H54 (cell line): ENCODE data around the gene TOP1.
A peak's percentile ranks its signal among the peaks of the same experiment; 100 is the strongest.

ENCODE experiments used
- DNase-seq: peaks from one replicate; pipeline ENCODE4 v3.0.0; 2011; ENCODE audit warnings: low spot score, mixed read lengths; ENCODE audit not compliant: insufficient read length
- FAIRE-seq: peaks from 3 replicates; lab custom pipeline; 2011; peaks lifted over from hg19 to GRCh38; lab: Jason Lieb, UNC
- POLR2A ChIP-seq: IDR thresholded peaks from 2 replicates; pipeline ENCODE4 v1.6.1; 2011; ENCODE audit warnings: low read depth, mild to moderate bottlenecking, low read length

The TOP1 gene

DNA sequence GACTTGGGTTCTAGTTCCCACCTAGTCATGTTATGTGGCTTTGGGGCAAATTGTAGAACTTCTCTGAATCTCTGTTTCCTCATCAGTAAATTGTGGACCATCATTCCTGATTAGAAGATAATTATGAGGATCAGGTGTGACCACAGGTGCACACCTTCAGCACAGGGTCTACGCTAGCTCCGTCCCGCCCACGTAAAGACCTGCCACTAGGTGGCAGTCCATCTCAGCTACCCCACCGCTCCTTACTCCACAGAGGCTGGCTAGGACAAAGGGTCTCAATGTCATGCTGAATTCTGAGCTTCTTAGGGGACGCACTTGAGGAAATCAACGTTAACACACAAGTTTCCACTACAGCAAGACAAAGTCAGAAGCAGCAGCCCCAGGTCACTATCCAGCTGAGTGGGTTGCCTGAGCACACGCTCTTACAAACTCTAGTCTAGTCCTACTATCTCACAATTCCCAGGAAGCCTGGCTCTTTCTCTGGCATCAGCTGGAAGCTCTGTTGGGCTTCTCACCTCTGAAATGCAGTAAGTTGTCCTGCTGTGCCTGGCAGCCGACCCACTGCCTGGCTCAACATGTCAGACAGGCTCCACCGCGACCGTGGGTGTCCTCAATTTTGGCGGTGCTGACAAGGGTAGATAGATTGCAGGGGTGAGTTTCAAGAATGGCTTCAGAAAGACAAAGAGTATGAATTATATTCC, 106.7 kb downstream of the TOP1 start:
- FAIRE-seq (no peak), DNase-seq (no peak)
- TF ChIP-seq POLR2A = no peak

DNA sequence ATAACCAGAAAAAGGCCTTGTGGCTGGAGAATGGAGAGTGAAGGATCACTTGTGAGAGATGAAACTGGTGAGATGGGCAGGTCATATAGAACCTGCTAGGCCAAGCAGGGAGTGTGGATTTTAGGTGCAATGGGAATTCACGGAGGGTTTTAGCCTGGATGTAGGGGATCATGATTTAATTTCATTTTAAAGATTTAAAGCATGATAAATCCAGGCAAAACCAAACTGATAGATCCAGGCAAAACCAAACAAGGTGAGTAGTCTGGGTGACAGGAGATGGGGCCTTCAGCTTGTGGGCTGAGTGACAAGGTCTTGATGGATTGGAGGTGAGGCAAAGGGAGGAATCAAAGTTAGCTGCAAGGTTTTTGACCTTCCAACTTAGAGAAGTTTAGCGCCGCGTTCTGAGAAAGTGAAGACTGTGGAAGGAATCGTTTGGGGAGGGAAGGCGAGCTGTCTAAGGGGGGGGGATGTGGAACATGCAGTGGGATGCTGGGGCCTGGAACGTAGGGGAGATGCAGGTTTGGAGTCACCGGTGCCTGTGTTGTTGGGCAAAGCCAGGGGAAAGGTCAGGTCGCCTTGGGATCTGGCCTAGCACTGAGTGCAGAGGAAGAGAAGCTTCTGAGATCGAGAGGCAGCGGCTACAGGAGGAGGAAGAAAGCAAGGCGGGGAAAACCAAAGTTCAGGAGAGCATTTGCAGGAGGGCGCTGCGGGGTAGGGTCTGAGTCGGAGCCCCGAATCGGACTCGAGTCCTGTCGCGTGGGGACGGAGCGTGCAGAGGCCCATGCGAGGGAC, 107.5 kb downstream of the TOP1 start:
- DNase-seq = no peak
- no peak for FAIRE-seq
- no peak for TF ChIP-seq POLR2A

DNA sequence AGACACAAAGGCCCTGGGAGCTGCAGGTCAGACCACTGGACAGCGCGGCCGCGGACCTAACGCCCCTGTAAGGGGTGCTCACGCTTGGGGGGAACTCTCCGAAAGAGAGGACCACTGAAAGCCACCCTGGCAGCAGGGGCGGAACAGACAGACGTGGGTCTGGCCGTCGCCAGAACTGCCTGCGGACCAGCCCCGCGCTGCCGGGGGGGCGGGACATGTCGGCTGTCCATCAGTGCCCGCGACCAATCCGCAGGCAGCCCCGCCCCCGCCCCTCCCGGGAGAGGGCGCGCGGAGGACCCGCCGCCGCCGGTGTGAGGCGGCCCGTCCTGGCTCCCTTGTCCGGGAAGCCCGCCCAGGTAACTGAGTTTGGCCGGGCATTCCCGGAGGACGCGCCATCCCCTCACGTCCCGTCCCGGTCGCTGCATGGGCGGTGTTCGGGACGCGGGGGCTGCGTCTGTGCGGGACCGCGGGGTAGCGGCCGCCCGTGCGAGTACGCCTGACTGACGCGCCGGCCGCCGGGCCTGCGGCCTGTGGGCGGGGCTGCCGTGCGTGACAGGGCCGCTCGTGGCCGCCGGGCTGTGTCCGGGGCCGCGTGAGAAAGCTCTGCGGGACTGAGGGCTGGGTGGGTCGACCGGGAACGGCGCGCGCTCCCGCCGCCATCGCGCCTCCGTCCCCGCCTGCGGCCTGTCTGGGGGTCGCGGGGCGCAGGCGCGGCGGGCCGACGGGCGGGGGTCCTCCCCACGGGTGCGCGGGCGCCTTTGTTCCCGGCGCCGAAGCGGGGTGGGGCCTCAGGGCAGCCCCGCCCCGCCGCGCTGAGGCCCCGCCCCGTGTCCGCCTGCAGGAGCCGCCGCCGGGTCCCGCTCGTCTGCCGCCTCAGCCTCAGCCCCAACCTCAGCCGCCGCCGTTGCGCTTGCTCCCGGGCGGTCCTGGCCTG, 108.3 kb downstream of the TOP1 start, which contains the start of gene PLCG1:
Gene PLCG1 (plus strand): TSS at position 864 of the 934 bp plus-strand sequence. CDS start 99 bp downstream, outside the sequence.
- DNase-seq = peak; percentile 86
- peak; percentile 63 for TF ChIP-seq POLR2A
- no peak for FAIRE-seq

DNA sequence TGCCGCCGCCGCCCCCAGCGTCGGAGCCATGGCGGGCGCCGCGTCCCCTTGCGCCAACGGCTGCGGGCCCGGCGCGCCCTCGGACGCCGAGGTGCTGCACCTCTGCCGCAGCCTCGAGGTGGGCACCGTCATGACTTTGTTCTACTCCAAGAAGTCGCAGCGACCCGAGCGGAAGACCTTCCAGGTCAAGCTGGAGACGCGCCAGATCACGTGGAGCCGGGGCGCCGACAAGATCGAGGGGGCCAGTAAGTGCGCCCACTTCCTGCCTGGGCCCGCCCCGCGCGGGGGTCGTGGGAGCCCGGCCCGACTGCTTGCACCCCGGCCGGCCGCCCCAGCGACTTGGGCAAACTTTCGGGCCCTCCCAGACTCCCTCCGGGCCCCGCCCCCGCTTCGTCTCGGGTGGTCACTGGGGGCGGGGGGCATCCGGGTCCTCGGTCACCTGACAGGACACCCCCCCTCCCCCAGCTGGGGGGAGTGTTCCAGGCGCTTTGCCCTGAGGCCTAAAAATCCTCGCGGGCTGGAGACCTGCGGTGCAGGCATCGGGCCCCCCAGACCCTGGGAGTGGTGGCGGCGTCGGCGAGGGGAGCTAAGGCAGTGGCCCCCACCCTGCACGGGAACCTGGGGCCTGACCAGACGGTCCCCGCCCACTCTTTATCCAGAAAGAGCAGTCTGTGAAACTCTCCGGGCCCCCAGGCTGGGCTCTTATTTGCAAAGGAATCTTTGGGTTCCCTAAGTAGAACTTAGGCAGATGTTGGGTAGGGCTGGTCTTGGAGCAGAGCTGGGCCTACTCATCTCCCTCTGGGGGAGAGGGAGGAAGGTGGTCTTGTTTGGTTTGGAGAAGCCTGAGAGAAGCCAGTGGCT, 109.2 kb downstream of the TOP1 start:
- FAIRE-seq (no peak), DNase-seq (peak; percentile 66)
- TF ChIP-seq POLR2A = no peak

DNA sequence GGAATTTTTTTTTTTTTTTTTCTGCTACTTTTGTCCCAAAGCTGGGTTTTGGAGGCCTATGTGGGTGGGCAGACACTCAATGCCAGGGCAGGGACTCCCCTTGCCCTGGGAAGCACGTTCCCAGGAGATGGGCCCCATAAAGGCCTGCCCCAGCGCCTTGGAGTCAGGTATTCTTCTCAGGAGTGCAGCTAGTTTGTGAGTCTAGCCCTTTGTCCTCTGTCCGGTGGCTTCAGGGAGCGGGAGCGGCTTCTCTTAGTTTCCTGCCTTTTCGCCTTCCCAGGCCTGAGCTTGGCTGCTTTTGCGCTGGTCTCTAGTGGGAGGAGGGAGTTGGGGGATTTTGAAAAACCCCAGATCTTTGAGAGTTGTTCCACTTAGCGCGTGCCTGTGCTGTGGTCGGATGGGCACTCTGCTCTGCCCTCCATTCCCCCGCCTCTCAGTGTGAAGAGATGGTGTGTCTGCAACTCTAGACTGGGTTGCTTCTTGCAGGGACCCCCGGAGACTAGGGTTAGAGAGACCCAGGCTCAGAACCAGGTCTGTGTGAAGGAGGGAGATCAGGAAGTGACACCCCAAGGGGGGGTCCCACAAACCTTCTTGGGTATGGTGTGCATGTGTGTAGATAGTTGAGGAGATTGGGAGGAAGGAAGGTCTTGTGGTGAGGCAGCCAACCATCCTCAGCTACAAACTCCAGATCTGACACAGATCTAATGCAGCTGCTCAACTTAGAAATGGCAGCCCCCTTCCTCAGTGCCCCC, 110.0 kb downstream of the TOP1 start:
- FAIRE-seq (no peak), DNase-seq (no peak)
- TF ChIP-seq POLR2A = no peak

DNA sequence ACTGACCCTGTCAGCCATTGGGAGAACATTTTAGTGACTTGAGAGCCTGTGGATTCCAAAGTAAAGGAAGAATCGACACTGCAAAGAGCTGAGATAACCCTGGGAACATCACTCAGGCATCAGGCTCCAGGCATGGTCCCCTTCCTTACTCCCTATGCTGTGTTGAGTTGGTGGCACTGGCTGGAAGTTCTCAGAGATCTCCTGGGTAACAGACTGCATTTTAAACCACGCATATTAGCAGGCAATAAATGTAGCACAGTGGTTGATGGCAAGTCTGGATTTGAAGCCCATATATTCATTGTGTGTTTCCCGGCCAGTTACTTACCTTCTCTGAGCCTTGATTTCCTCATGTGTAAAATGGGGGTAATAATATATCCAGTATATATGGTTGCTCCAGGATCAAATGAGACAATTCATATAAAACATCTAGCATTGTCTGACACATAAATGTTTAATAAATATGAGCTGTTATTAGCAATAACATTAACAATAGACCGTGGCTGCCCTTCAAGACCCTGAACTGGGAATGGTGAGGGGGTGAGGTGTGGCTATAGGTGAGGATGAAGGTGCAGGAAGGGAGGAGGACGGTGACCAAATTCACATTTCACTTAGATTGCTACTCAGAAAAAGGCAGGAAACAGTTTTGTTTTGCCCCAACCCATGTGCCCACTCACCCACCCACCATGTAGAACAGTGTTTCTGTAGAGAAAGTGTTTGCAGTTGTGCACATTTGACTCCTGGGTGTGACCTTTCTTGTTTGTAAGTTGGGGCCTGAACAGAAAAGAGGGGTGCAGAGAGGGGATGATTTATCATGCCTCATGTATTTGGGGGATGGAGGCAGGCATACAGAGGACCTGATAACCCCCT, 110.8 kb downstream of the TOP1 start:
- DNase-seq = no peak
- FAIRE-seq = no peak
- no peak for TF ChIP-seq POLR2A

DNA sequence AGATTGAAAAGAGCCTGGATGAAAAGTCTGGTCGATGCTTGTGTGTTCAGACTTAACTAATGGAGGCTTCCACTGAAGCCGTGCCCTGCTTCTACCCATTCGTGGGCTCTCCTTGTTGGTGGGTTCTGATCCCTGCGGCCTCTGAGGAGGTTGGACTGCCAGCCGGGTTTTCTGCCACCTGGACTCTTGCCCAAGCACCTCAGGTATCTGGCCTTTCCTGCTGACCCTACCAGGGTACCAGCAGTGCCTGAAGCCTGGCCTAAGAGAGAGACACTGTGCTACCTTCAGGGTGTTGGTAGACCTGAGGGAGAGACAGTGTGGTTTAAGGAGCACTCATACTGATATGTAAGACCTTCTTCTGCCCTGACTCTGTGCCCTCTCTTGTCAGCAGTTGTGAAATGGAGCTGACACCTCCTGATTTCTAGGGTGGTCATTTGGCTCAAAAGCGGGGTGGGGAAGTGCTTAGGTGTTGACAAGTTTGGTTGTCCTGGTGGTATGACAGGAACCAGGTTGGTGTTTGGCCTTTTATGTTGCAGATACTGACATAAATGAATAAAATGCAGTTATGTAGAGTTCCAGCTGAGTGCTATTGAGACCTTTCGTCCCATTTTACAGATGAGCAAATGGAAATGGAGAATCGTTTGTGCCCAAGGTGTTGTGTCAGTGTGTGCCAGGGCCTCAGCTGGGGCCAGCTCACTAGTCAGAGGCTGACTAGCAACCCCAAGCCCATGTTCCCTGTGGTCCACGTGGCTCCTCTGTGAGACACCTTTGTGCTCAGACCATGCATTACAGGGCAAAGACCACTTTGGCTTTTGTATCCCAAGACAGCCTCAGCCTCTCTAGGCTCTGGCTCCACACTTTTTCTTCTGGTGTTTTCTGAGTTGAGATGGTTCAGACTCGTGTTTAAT, 111.9 kb downstream of the TOP1 start:
- TF ChIP-seq POLR2A = no peak
- FAIRE-seq (no peak), DNase-seq (no peak)

- DNase-seq = no peak
- FAIRE-seq = no peak
- TF ChIP-seq POLR2A = no peak
Measured at GRCh38 chr20:41141153-41141815, 112.7 kb downstream of the TOP1 start.

DNA sequence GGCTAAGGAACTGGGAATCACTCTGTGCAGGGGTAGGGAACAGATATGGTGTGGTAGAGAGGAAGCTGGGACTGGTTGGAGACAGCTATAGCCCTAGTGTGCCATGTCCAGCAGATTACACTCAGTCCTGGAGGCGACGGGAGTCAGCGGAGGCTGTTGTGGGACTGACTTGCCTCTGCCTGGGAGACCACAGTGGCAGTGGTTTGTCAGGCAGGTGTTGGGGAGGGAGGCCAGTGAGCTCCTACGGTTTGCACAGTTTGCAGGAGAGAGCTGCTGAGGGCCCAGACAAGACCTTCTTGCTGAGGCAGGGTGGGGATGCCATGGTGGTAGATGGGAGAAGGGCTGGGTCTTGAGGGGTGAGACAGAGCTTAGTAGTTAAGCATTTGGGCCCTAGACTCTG, 113.6 kb downstream of the TOP1 start:
- FAIRE-seq = no peak

GRCh38 chr20:41142919-41143318, 114.3 kb downstream of the TOP1 start:
- DNase-seq (no peak), FAIRE-seq (no peak)
- TF ChIP-seq POLR2A = no peak

More for the DNA sequence above, 113.6 kb downstream of the TOP1 start:
- DNase-seq = no peak
- no peak for TF ChIP-seq POLR2A
